CD4-positive, alpha-beta T cell (primary cell): ENCODE results near the gene SMAD6. TPM values are rescaled to one million over a fixed set of nuclear protein-coding genes. Genes with fewer than 3 reads are reported as not detected.

Experiments
- ATAC-seq: fragments of 200-7000 bp; cut with Tn5 transposase; one replicate; pipeline ENCODE4 v1.10.0; 2022; ENCODE audit warnings: mild to moderate bottlenecking; ENCODE audit not compliant: poor library complexity
- CTCF ChIA-PET: fragments of 350-600 bp; sonication (Branson Sonifier 250); formaldehyde crosslinking; loops from one replicate; lab custom pipeline; 2021; ENCODE audit warnings: antibody characterized with exemption, inconsistent platforms; lab: Charles Lee
- POLR2A ChIA-PET: fragments of 350-600 bp; sonication (Branson Sonifier 250); formaldehyde crosslinking; loops from one replicate; lab custom pipeline; 2021; ENCODE audit warnings: antibody characterized with exemption, inconsistent platforms; lab: Charles Lee
- DNase-seq, 14 experiments: peaks; one replicate each; pipeline ENCODE4 v3.0.0-alpha.2; 2013 to 2020; ENCODE audit warnings: mixed read lengths in 2 of 14
- H3K27ac ChIP-seq, 2 donors: one replicate each; pipeline versions ENCODE4 v1.5.1 to v1.7.0; 2013; ENCODE audit warnings: low read length in 2 of 2, low read depth in 1 of 2, mild to moderate bottlenecking in 1 of 2
- H3K27me3 ChIP-seq, 2 experiments: 1 replicate in 1 of 2; 2 replicates in 1 of 2; pipeline versions ENCODE4 v1.6.1 to v1.7.0; 2013; ENCODE audit warnings: low read length in 2 of 2, control low read depth in 1 of 2, mild to moderate bottlenecking in 1 of 2, moderate library complexity in 1 of 2; ENCODE audit not compliant: insufficient read depth in 2 of 2, control insufficient read depth in 1 of 2
- H3K36me3 ChIP-seq: one replicate; pipeline ENCODE4 v1.6.1; 2013; ENCODE audit warnings: low read length, control low read depth; ENCODE audit not compliant: insufficient read depth
- H3K4me1 ChIP-seq: one replicate; pipeline ENCODE4 v1.6.1; 2013; ENCODE audit warnings: low read length, control low read depth; ENCODE audit not compliant: insufficient read depth
- H3K4me3 ChIP-seq: one replicate; pipeline ENCODE4 v1.5.1; 2013; ENCODE audit warnings: mild to moderate bottlenecking, low read length, moderate library complexity
- H3K9me3 ChIP-seq, 2 experiments: 1 replicate in 1 of 2; 2 replicates in 1 of 2; pipeline versions ENCODE4 v1.6.1 to v1.7.0; 2013; ENCODE audit warnings: low read length in 2 of 2, mild to moderate bottlenecking in 2 of 2, control low read depth in 1 of 2, moderate library complexity in 1 of 2; ENCODE audit not compliant: control insufficient read depth in 1 of 2, insufficient read depth in 1 of 2
- H3K27ac Mint-ChIP-seq: one replicate; pipeline ENCODE4 v1.8.0; 2020; ENCODE audit warnings: mixed read lengths
- H3K27me3 Mint-ChIP-seq: one replicate; pipeline ENCODE4 v1.8.0; 2021; ENCODE audit warnings: mixed read lengths
- H3K36me3 Mint-ChIP-seq: one replicate; pipeline ENCODE4 v1.8.0; 2021; ENCODE audit warnings: low read depth, mixed read lengths
- H3K4me1 Mint-ChIP-seq: one replicate; pipeline ENCODE4 v1.8.0; 2021; ENCODE audit warnings: low read depth, mixed read lengths
- H3K4me3 Mint-ChIP-seq: one replicate; pipeline ENCODE4 v1.8.0; 2020; ENCODE audit warnings: mild to moderate bottlenecking, mixed read lengths
- H3K9me3 Mint-ChIP-seq: one replicate; pipeline ENCODE4 v1.8.0; 2020; ENCODE audit warnings: mixed read lengths
- intact Hi-C, 2 experiments: fragments of 100-400 bp; cut with DNase I in 1 of 2; cut with micrococcal nuclease in 1 of 2; formaldehyde crosslinking; loops; one replicate each; pipeline versions ENCODE4 v1.15.1 to v1.9.0; 2023 to 2025; cut with DNase I, micrococcal nuclease
- total RNA-seq, 174 experiments: library from RNA in 2 of 174; stranded (reverse) in 2 of 174; gene quantifications; one replicate each; pipeline ENCODE4 v1.2.3 and lab custom pipeline; 2021 to 2026
- TF ChIP-seq, protein P1 (sequence below): fragments of 200-600 bp; IDR thresholded peaks from one replicate; pipeline ENCODE4 v1.8.0; 2022; ENCODE audit warnings: antibody characterized with exemption, mild to moderate bottlenecking

SMAD6 gene
- total RNA-seq, 2 experiments from 2014 or later = 0.59 to 0.69 TPM

- Mint-ChIP-seq H3K27ac (no peak overlapping the region), H3K36me3 (no peaks in the 10 kb centered on the region), H3K4me3 (no peak overlapping the region), H3K9me3 (no peaks in the 10 kb centered on the region), H3K27me3 (no peaks in the 10 kb centered on the region), H3K4me1 (no peaks in the 10 kb centered on the region)
- CTCF ChIA-PET = no interaction called here
- DNase-seq (no peak), ATAC-seq (no peak)
- H3K9me3 ChIP-seq = no peaks in the 10 kb centered on the region
- intact Hi-C loops = no loop called here
- POLR2A ChIA-PET = no interaction called here
- peaks cover 14% of the 10 kb centered on the region for H3K4me1 ChIP-seq
- TF ChIP-seq, protein P1, sequence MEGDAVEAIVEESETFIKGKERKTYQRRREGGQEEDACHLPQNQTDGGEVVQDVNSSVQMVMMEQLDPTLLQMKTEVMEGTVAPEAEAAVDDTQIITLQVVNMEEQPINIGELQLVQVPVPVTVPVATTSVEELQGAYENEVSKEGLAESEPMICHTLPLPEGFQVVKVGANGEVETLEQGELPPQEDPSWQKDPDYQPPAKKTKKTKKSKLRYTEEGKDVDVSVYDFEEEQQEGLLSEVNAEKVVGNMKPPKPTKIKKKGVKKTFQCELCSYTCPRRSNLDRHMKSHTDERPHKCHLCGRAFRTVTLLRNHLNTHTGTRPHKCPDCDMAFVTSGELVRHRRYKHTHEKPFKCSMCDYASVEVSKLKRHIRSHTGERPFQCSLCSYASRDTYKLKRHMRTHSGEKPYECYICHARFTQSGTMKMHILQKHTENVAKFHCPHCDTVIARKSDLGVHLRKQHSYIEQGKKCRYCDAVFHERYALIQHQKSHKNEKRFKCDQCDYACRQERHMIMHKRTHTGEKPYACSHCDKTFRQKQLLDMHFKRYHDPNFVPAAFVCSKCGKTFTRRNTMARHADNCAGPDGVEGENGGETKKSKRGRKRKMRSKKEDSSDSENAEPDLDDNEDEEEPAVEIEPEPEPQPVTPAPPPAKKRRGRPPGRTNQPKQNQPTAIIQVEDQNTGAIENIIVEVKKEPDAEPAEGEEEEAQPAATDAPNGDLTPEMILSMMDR = no peak
- no peak overlapping the region for H3K4me3 ChIP-seq
- H3K36me3 ChIP-seq = no peaks in the 10 kb centered on the region
- no peak overlapping the region for H3K27ac ChIP-seq
- peaks cover 0 to 2% of the 10 kb centered on the region in 2 experiments for H3K27me3 ChIP-seq
Observed at GRCh38 chr15:66718220-66718988, 16.4 kb downstream of the SMAD6 start.

- H3K4me3 ChIP-seq = no peak overlapping the region
- POLR2A ChIA-PET = interaction anchor here (0.6 kb wide), 1 partner anchor 9 kb away, joined by 3 read pairs; no protein-coding TSS in a partner anchor
- no peak for DNase-seq
- H3K27ac Mint-ChIP-seq = no peak overlapping the region
- H3K36me3 ChIP-seq = no peaks in the 10 kb centered on the region
- H3K36me3 Mint-ChIP-seq = no peaks in the 10 kb centered on the region
- H3K27me3 ChIP-seq = peaks cover 0 to 2% of the 10 kb centered on the region in 2 experiments
- TF ChIP-seq, protein P1 = no peak
- H3K27ac ChIP-seq = no peak overlapping the region
- H3K4me3 Mint-ChIP-seq = no peak overlapping the region
- CTCF ChIA-PET = interaction anchor here (0.7 kb wide), 1 partner anchor 1432 kb away, joined by 3 read pairs; no protein-coding TSS in a partner anchor
- H3K27me3 Mint-ChIP-seq = no peaks in the 10 kb centered on the region
- no peaks in the 10 kb centered on the region for H3K9me3 Mint-ChIP-seq
- no peak for ATAC-seq
- peaks cover 14% of the 10 kb centered on the region for H3K4me1 ChIP-seq
- no peaks in the 10 kb centered on the region for H3K9me3 ChIP-seq
- intact Hi-C loops = loop anchor here in 1 of 2 experiments (1.0 kb wide), 1 partner anchor 29 kb away; no protein-coding TSS in a partner anchor
- H3K4me1 Mint-ChIP-seq = no peaks in the 10 kb centered on the region
Observed at GRCh38 chr15:66719471-66719870, 17.4 kb downstream of the SMAD6 start.

DNA sequence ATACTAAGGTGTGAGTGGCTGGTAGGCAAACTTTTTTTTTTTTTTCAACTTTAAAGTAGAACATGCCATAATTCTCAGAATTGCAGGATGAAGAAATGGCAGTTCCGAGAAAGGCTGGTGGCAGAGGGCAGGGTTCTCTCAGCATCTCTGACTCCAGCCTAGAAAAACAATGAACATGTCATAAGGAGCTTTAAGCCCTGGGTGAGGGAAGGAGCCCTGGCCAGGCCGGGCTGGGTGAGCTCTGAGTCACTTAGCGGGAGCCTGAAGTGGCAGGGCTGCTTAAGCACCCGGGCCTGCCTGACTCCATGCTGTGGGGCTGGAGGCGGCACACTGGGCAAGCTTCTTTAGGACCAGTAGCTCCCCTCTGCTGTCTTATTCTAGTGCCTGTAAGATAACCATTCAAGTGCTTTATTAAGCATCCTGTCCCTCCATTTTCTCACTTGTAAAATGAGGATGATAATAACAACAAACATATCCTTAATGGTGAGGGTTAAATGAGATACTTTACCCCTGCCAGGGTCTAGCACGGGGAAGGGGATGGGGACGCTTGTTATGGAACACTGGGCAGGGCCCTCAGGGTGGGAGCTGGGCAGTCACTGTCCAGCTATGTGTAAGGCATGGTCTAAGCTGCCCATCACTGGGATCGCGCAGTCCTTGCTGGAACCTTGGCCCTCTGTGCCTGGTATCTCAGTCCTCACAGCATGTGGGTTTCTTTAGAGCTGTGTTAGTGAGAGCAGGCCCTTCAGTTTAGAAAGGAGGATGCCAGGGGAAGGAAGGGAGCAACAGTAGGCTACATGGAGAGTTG, 18.4 kb downstream of the SMAD6 start:
- TF ChIP-seq, protein P1 = no peak
- no peaks in the 10 kb centered on the region for H3K4me1 Mint-ChIP-seq
- ChIA-PET CTCF (interaction anchor here (0.7 kb wide), 1 partner anchor 1431 kb away, joined by 3 read pairs; no protein-coding TSS in a partner anchor), POLR2A (interaction anchor here (0.6 kb wide), 1 partner anchor 10 kb away, joined by 3 read pairs; no protein-coding TSS in a partner anchor)
- peak in 1 of 14 experiments; percentile 5 for DNase-seq
- Histone ChIP-seq H3K27me3 (peaks cover 0 to 2% of the 10 kb centered on the region in 2 experiments), H3K9me3 (no peaks in the 10 kb centered on the region), H3K27ac (no peak overlapping the region), H3K4me3 (no peak overlapping the region), H3K36me3 (no peaks in the 10 kb centered on the region), H3K4me1 (peaks cover 14% of the 10 kb centered on the region)
- intact Hi-C loops = no loop called here
- H3K27me3 Mint-ChIP-seq = no peaks in the 10 kb centered on the region
- no peaks in the 10 kb centered on the region for H3K36me3 Mint-ChIP-seq
- H3K27ac Mint-ChIP-seq = no peak overlapping the region
- no peak for ATAC-seq
- no peaks in the 10 kb centered on the region for H3K9me3 Mint-ChIP-seq
- no peak overlapping the region for H3K4me3 Mint-ChIP-seq
